HL-60 (cell line): ENCODE measurements around the gene ACSF3.

ENCODE experiments used
- POLR2AphosphoS5 ChIP-seq: IDR thresholded peaks from 2 replicates; pipeline ENCODE4 v1.6.1; 2012; ENCODE audit warnings: low read depth
- TF ChIP-seq, protein P1 (sequence below): IDR thresholded peaks from one replicate; pipeline ENCODE4 v1.5.1; 2011; ENCODE audit warnings: low read length, control low read depth, inconsistent platforms; ENCODE audit not compliant: insufficient read depth

DNA sequence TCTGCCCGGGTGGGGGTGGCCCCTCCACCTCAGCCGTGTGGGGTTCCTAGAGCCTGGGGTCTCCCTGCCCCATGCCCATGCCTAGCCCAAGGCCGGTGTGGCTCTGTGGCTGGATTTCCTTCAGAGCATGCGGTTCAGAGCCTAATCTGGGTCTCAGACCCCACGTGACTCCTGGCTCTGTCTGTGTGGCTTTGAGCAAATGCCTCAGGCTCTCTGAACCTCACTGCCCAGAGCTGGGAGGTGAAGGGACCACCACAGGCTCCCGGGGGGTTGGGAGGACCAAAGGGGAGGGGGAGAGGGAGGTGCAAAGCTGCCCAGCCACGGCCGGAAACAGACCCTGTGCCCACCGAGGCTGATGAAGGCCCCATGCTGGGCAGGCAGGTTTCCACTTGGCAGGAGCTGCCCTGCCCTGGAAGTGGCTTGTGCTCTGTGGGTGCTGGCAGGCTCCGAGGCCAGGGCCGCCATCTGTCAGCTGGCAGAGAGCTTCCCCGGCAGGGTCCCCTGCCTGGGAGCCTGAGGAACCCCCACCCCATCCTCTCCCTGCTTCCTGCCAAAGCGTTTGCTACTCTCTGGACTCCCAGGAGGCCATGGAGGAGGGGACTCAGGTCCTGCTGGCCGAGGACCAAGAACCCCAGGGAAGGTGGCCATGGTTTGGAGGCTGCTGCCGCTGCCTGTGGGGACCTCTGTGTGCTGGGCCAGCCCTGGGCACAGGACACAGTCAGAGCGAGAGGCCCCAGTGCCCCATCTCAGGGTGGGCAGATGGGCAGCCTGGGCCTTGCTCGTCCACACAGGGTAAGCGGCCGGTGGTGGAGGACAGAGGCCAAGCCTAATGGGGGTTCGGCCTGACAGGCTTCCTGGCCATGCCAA, 81.9 kb downstream of the ACSF3 start:
- TF ChIP-seq, protein P1, sequence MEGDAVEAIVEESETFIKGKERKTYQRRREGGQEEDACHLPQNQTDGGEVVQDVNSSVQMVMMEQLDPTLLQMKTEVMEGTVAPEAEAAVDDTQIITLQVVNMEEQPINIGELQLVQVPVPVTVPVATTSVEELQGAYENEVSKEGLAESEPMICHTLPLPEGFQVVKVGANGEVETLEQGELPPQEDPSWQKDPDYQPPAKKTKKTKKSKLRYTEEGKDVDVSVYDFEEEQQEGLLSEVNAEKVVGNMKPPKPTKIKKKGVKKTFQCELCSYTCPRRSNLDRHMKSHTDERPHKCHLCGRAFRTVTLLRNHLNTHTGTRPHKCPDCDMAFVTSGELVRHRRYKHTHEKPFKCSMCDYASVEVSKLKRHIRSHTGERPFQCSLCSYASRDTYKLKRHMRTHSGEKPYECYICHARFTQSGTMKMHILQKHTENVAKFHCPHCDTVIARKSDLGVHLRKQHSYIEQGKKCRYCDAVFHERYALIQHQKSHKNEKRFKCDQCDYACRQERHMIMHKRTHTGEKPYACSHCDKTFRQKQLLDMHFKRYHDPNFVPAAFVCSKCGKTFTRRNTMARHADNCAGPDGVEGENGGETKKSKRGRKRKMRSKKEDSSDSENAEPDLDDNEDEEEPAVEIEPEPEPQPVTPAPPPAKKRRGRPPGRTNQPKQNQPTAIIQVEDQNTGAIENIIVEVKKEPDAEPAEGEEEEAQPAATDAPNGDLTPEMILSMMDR = no peak
- no peak for TF ChIP-seq POLR2AphosphoS5
